H1 (cell line): ENCODE data around the gene ZBTB18. TPM values are rescaled to one million over a fixed set of nuclear protein-coding genes. Genes with fewer than 3 reads are reported as not detected.

Experiments used
- CBX5 ChIP-seq: fragments of 300-800, 300-1000 bp; sonication (generic); IDR thresholded peaks from 2 replicates; pipeline ENCODE4 v1.7.1; 2016; ENCODE audit warnings: antibody characterized with exemption, low read length, low read depth
- CHD1 ChIP-seq: IDR thresholded peaks from 2 replicates; pipeline ENCODE4 v1.6.1; 2012; ENCODE audit warnings: low read depth, low read length, improper control_type of control experiment
- EGR1 ChIP-seq: IDR thresholded peaks from 2 replicates; pipeline ENCODE4 v1.6.1; 2011; ENCODE audit warnings: low read depth, low read length, borderline replicate concordance
- FOSL1 ChIP-seq: IDR thresholded peaks from 2 replicates; pipeline ENCODE4 v1.6.1; 2011; ENCODE audit warnings: mild to moderate bottlenecking, low read depth, low read length, moderate library complexity; ENCODE audit not compliant: insufficient read depth
- JUND ChIP-seq: IDR thresholded peaks from 2 replicates; pipeline ENCODE4 v1.6.1; 2011; ENCODE audit warnings: mild to moderate bottlenecking, improper control_type of control experiment, low read length
- PHF8 ChIP-seq: fragments of 200-600 bp; sonication (generic); conservative IDR thresholded peaks from 2 replicates; pipeline ENCODE4 v1.7.1; 2012; ENCODE audit warnings: low read depth, mild to moderate bottlenecking, inconsistent platforms, low read length, moderate library complexity
- POLR2A ChIP-seq, 2 experiments: IDR thresholded peaks; 1 replicate in 1 of 2; 2 replicates in 1 of 2; pipeline ENCODE4 v1.6.1; 2011; ENCODE audit warnings: low read depth in 2 of 2, low read length in 2 of 2, mild to moderate bottlenecking in 2 of 2; ENCODE audit errors: control extremely low read depth in 1 of 2
- RFX5 ChIP-seq: IDR thresholded peaks from 2 replicates; pipeline ENCODE4 v1.6.1; 2011; ENCODE audit warnings: low read depth, low read length, improper control_type of control experiment, borderline replicate concordance
- polyA plus RNA-seq, 7 experiments: library from polyadenylated mRNA; depleted of rRNA in 3 of 7; stranded (reverse) in 5 of 7; unstranded in 2 of 7; fragments of >200 nt in 5 of 7; fragments of 200-250 nt in 2 of 7; gene quantifications; 1 replicate in 5 of 7; 2 replicates in 1 of 7; 4 replicates in 1 of 7; pipeline versions ENCODE4 v1.2.1 to v1.2.3, GENCODE V29; 2011 to 2013; ENCODE audit warnings: missing spikeins in 2 of 7, mixed read lengths in 2 of 7
- total RNA-seq: library from RNA; stranded (reverse); fragmentation: NEBNext Ultra II Directional; extraction: Animal tissue kit (Norgen Biotek cat#: 25700); gene quantifications from 2 replicates; pipeline ENCODE4 v1.2.1, GENCODE V29; 2021

ZBTB18 gene
- total and polyA plus RNA-seq, 2 of the 8 experiments (the other 6 are each of a cell fraction or from before 2014, with no cell fraction given), result 8.5 to 14.4 TPM

DNA sequence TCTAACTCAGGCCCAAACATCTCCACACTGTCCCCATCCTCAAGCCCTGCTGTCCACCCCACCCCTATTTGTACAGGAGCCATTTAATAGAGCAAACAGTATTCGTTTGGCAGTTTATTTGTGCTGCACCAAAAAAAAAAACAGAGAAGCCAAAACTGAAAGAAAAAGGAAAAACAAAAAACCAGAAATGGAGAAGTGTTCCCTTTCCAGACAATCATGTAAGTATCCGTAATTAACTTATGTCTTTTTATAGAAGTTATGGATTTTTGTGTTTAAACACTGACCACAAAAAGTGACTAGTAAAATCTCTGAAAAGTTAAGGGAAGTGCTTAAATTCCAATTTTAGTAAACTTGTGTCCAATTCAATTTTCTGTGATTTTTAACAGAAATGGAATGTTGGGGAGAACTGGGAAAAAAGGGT lies 40.4 kb upstream of the ZBTB18 start (continued):
- TF ChIP-seq EGR1 (no peak), RFX5 (no peak), FOSL1 (no peak), POLR2A (IDR thresholded peaks at IDR 0.05; ENCODE audit: control extremely low read depth in 1 of 2, low read depth in 2 of 2, low read length in 2 of 2) (no peak), CHD1 (no peak), JUND (no peak), CBX5 (no peak), PHF8 (no peak)
- TF ChIP-seq, all 59 proteins: peak for 0
